ENCODE data around the gene KBTBD7.

- no peak for TF ChIP-seq CTCF (IDR thresholded peaks at IDR 0.05)
- TF ChIP-seq POLR2A (IDR thresholded peaks at IDR 0.05), result no peak
- no peak for TF ChIP-seq EP300 (IDR thresholded peaks at IDR 0.05)
Observed at GRCh38 chr13:41186481-41186880, 7.9 kb downstream of the KBTBD7 start.

Measured in tibial nerve (tissue), 4 donors.